Panc1 (cell line): Measurements from ENCODE around the gene BRD1. TPM values are rescaled to one million over a fixed set of nuclear protein-coding genes. Genes with fewer than 3 reads are reported as not detected.

Experiments
- ATAC-seq: fragments of 200-7000 bp; cut with Tn5 transposase; 2 replicates; pipeline ENCODE4 v1.9.1; 2020; ENCODE audit warnings: mild to moderate bottlenecking, moderate library complexity
- BruUV-seq: library from RNA; stranded (reverse); fragments of 400-500 nt; replicated peaks from 2 replicates; lab custom pipeline; 2021; lab: Mats Ljungman, UMichigan
- CTCF ChIA-PET: fragments of 300-600 bp; sonication (Branson Sonifier 250); formaldehyde crosslinking; loops from one replicate; lab custom pipeline; 2022; ENCODE audit warnings: antibody characterized with exemption; lab: Charles Lee
- POLR2A ChIA-PET: fragments of 300-600 bp; sonication (Branson Sonifier 250); formaldehyde crosslinking; loops from one replicate; lab custom pipeline; 2022; ENCODE audit warnings: antibody characterized with exemption; lab: Charles Lee
- DNase-seq: peaks from one replicate; pipeline ENCODE4 v3.0.0-alpha.2; 2010; ENCODE audit warnings: low read depth, low spot score
- H3K27ac ChIP-seq: 2 replicates; pipeline ENCODE4 v1.5.1; 2011; ENCODE audit warnings: mild to moderate bottlenecking, low read length, inconsistent platforms
- H3K27me3 ChIP-seq: fragments of 200-500 bp; sonication (Bioruptor generic); 2 replicates; pipeline ENCODE4 v1.6.0; 2014; ENCODE audit warnings: low read length, inconsistent platforms; ENCODE audit not compliant: control insufficient read depth, insufficient read depth
- H3K36me3 ChIP-seq: fragments of 200-500 bp; sonication (Bioruptor generic); 2 replicates; pipeline ENCODE4 v1.5.1; 2014; ENCODE audit warnings: inconsistent platforms, mild to moderate bottlenecking, low read length, moderate library complexity; ENCODE audit not compliant: control insufficient read depth, insufficient read depth
- H3K4me1 ChIP-seq: 2 replicates; pipeline ENCODE4 v1.5.1; 2011; ENCODE audit warnings: inconsistent platforms, mild to moderate bottlenecking, low read length, moderate library complexity; ENCODE audit not compliant: control insufficient read depth, insufficient read depth
- H3K4me3 ChIP-seq, 2 experiments: 2 replicates each; pipeline ENCODE4 v1.5.1; 2011 to 2012; ENCODE audit warnings: low read depth in 2 of 2, low read length in 2 of 2, mild to moderate bottlenecking in 2 of 2, inconsistent platforms in 1 of 2, moderate library complexity in 1 of 2
- H3K9me3 ChIP-seq: fragments of 200-500 bp; sonication (Bioruptor generic); 2 replicates; pipeline ENCODE4 v1.5.1; 2014; ENCODE audit warnings: low read depth, mild to moderate bottlenecking, inconsistent platforms, low read length, moderate library complexity; ENCODE audit not compliant: control insufficient read depth, insufficient read depth
- CTCF ChIP-seq: fragments of 450-650 bp; IDR thresholded peaks from 2 replicates; pipeline ENCODE4 v1.5.1; 2017; ENCODE audit warnings: mild to moderate bottlenecking
- POLR2AphosphoS5 ChIP-seq: IDR thresholded peaks from 2 replicates; pipeline ENCODE4 v1.6.1; 2012; ENCODE audit warnings: mild to moderate bottlenecking, low read depth, low read length, moderate library complexity
- REST ChIP-seq, 2 experiments: IDR thresholded peaks; 2 replicates each; pipeline ENCODE4 v1.6.1; 2011 to 2012; ENCODE audit warnings: low read depth in 2 of 2, control low read depth in 1 of 2, low read length in 1 of 2, mild to moderate bottlenecking in 1 of 2, moderate library complexity in 1 of 2; ENCODE audit not compliant: insufficient read depth in 1 of 2
- SIN3A ChIP-seq: IDR thresholded peaks from 2 replicates; pipeline ENCODE4 v1.6.1; 2012; ENCODE audit warnings: low read depth, mild to moderate bottlenecking, low read length, moderate library complexity, borderline replicate concordance; ENCODE audit not compliant: insufficient read depth
- TCF7L2 ChIP-seq: IDR thresholded peaks from 2 replicates; pipeline ENCODE4 v1.6.1; 2011; ENCODE audit warnings: mild to moderate bottlenecking, low read depth, low read length, inconsistent platforms
- in situ Hi-C: cut with HindIII; loops from 2 replicates; pipeline ENCODE4 v1.10.0; 2016; ENCODE audit warnings: low sequenced_read_pairs, low pct_unique_long_range_greater_than_20kb
- intact Hi-C: fragments of 100-400 bp; cut with micrococcal nuclease; formaldehyde crosslinking; loops from one replicate; pipeline ENCODE4 v1.10.0; 2022; ENCODE audit not compliant: unreplicated experiment
- total RNA-seq: library from RNA; stranded (reverse); gene quantifications from one replicate; pipeline ENCODE4 v1.2.1, GENCODE V29; 2021; ENCODE audit not compliant: unreplicated experiment

The BRD1 gene
- total RNA-seq, 1 experiment from 2014 or later = 24.0 TPM

- TSS peak; percentile 13 for BruUV-seq
- no peaks in the 10 kb centered on the region for H3K36me3 ChIP-seq
- peaks cover 13% of the 10 kb centered on the region; the same call in 1 of the 2 replicates for H3K9me3 ChIP-seq
- TF ChIP-seq REST (IDR thresholded peaks at IDR 0.05; ENCODE audit: insufficient read depth in 1 of 2, low read depth in 2 of 2, low read length in 1 of 2) (no peak), POLR2AphosphoS5 (no peak), CTCF (no peak), SIN3A (no peak), TCF7L2 (no peak)
- no peaks in the 10 kb centered on the region for H3K27me3 ChIP-seq
- CTCF ChIA-PET = interaction anchor here (0.6 kb wide), 1 partner anchor 9 kb away, joined by 5 read pairs; no protein-coding TSS in a partner anchor
- ATAC-seq (no peak), DNase-seq (no peak)
- H3K4me1 ChIP-seq = no peaks in the 10 kb centered on the region
- POLR2A ChIA-PET = no interaction called here
- no peak overlapping the region for H3K4me3 ChIP-seq
- in situ Hi-C loops = no loop called here
- intact Hi-C loops = no loop called here
- H3K27ac ChIP-seq = no peak overlapping the region
These were observed 42.4 kb upstream of the BRD1 start for GRCh38 chr22:49869845-49870712.

GRCh38 chr22:49869086-49869830, 41.6 kb upstream of the BRD1 start:
- Histone ChIP-seq H3K27me3 (no peaks in the 10 kb centered on the region), H3K36me3 (no peaks in the 10 kb centered on the region), H3K4me3 (no peak overlapping the region), H3K4me1 (no peaks in the 10 kb centered on the region), H3K27ac (no peak overlapping the region), H3K9me3 (peaks cover 13% of the 10 kb centered on the region; the same call in 1 of the 2 replicates)
- ATAC-seq (no peak), DNase-seq (no peak)
- intact Hi-C loops = no loop called here
- in situ Hi-C loops = no loop called here
- CTCF ChIA-PET = no interaction called here
- TF ChIP-seq REST (IDR thresholded peaks at IDR 0.05; ENCODE audit: insufficient read depth in 1 of 2, low read depth in 2 of 2, low read length in 1 of 2) = no peak
- no peak for TF ChIP-seq POLR2AphosphoS5
- TF ChIP-seq SIN3A = no peak
- TF ChIP-seq TCF7L2 = no peak
- no peak for TF ChIP-seq CTCF
- no TSS peak for BruUV-seq
- POLR2A ChIA-PET = no interaction called here
